NB4 (cell line): ENCODE measurements around the gene PTGER4.

Experiments
- DNase-seq: peaks from one replicate; pipeline ENCODE4 v3.0.0; 2010; ENCODE audit warnings: low read depth
- H3K4me3 ChIP-seq: one replicate; pipeline ENCODE4 v1.5.1; 2011; ENCODE audit warnings: mild to moderate bottlenecking, low read depth, low read length, moderate library complexity
- MYC ChIP-seq: IDR thresholded peaks from 2 replicates; pipeline ENCODE4 v1.6.1; 2011; ENCODE audit warnings: low read depth, low read length
- POLR2A ChIP-seq: IDR thresholded peaks from 2 replicates; pipeline ENCODE4 v1.6.1; 2011; ENCODE audit warnings: mild to moderate bottlenecking; ENCODE audit not compliant: insufficient read length; ENCODE audit errors: extremely low read depth
- TF ChIP-seq, protein P1 (sequence below): IDR thresholded peaks from one replicate; pipeline ENCODE4 v1.5.1; 2012; ENCODE audit warnings: low read depth, low read length
- TF ChIP-seq, protein P2 (sequence below): IDR thresholded peaks from 2 replicates; pipeline ENCODE4 v1.6.1; 2011; ENCODE audit warnings: low read depth, low read length

The PTGER4 gene

DNA sequence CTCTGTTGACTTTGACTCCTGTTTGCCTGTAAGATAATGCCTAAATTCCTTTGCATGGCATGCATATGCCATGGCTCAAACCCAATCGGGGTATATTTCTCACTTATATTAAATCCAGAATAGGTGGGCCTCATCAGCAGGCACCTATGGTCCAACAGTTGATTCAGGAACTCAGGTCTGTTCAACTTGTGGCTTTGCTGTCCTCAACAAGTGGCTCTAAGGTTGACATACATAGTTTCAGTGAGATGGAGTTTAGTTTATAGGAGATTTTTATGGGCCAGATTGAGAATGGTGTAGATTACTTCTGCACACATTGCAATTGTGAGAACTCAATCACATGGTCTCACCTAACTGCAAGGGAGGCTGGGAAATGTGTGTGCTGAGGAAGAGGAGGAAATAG lies 31.6 kb upstream of the PTGER4 start:
- no peak overlapping the region for H3K4me3 ChIP-seq
- DNase-seq: no peak
- no peak for TF ChIP-seq POLR2A
- no peak for TF ChIP-seq MYC
- TF ChIP-seq, protein P1, sequence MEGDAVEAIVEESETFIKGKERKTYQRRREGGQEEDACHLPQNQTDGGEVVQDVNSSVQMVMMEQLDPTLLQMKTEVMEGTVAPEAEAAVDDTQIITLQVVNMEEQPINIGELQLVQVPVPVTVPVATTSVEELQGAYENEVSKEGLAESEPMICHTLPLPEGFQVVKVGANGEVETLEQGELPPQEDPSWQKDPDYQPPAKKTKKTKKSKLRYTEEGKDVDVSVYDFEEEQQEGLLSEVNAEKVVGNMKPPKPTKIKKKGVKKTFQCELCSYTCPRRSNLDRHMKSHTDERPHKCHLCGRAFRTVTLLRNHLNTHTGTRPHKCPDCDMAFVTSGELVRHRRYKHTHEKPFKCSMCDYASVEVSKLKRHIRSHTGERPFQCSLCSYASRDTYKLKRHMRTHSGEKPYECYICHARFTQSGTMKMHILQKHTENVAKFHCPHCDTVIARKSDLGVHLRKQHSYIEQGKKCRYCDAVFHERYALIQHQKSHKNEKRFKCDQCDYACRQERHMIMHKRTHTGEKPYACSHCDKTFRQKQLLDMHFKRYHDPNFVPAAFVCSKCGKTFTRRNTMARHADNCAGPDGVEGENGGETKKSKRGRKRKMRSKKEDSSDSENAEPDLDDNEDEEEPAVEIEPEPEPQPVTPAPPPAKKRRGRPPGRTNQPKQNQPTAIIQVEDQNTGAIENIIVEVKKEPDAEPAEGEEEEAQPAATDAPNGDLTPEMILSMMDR: no peak
- TF ChIP-seq, protein P2, sequence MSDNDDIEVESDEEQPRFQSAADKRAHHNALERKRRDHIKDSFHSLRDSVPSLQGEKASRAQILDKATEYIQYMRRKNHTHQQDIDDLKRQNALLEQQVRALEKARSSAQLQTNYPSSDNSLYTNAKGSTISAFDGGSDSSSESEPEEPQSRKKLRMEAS: no peak

DNA sequence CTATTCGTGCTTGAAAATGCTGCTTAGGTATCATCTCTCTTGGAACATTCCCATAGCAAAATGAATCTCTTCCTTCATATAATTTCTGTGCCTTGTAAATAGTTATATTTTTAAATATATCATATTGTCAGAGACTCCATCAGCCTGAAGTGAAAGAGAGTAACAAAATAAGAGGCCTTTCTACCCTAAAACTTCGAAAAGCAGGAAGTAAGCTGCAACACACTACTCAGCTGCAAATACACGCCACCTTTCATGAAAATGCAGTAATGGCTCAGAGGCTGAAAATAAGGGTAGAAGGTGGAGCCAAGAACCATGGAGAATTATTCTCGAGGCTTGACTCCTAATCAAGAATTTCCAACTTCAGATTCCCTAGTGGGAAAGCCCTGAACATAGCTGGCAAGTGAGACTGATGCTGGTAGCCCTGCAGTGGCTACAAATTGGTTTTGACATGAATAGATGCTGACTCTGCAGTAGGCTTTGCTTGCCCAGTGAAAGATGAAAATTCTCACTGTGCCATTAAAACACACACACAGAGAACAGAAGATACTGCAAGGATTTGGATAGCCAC lies 30.2 kb upstream of the PTGER4 start:
- DNase-seq: no peak
- TF ChIP-seq, protein P1: no peak
- TF ChIP-seq MYC: no peak
- H3K4me3 ChIP-seq: no peak overlapping the region

DNA sequence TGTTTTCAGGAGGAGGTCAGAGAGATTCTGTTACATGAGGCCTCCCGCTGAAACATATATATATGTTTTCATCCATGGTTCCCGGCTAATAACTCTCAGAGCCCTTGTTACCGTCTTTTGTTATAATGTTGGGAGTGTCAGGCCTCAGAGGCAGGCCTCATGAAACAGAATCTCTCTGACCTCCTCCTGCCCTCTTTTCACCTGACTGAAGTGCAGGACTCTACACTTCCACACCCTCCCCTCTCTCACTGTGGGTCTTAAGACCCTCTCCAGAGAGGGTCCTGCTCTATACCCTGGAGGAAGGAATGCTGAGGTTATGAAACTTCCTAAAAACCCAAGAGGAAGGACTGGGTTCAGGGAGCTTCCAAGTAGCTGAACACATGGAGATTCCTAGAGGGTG lies 28.5 kb upstream of the PTGER4 start:
- no peak for DNase-seq
- no peak overlapping the region for H3K4me3 ChIP-seq
- TF ChIP-seq, protein P2: no peak
- TF ChIP-seq POLR2A (no peak), MYC (no peak)
- TF ChIP-seq, protein P1: no peak

DNA sequence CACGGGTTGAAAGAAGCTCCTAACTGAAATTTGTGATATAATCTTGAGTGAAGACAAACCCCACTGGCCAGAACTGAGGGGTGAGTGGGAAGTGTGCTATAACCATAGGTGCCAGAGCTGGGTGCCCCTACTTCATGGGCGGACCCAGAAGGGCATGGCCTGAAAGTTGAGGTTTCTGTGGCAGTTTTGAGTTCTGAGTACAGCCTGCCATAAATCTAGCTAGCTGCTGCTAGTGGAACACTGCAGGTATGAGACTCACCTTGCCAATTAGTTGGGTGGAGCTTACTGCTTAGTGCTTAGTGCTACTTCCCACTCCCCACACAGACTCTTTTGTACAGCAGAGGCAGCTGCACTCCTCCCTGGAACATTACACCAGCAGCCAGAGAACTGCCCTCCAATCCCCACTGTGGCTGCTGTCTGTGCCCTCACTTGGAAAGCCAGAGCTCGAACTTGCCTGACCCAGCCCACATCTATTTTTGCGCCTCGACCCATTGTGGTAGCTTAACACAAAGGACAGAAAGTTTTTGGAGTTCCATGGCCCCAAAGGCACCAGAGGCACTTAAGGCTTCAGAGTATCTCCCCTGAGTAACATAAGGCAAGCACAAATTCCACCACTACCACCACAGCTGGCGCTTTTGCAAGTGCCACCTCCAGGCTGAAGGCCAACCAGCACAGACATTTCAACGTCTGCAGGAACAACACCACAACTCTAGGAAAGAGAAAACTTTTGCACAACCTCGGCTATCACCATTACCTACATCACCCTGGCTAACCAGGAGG lies 27.1 kb upstream of the PTGER4 start:
- DNase-seq: no peak
- H3K4me3 ChIP-seq: no peak overlapping the region
- TF ChIP-seq, protein P2: no peak
- TF ChIP-seq POLR2A: no peak
- TF ChIP-seq, protein P1: no peak
- TF ChIP-seq MYC: no peak

DNA sequence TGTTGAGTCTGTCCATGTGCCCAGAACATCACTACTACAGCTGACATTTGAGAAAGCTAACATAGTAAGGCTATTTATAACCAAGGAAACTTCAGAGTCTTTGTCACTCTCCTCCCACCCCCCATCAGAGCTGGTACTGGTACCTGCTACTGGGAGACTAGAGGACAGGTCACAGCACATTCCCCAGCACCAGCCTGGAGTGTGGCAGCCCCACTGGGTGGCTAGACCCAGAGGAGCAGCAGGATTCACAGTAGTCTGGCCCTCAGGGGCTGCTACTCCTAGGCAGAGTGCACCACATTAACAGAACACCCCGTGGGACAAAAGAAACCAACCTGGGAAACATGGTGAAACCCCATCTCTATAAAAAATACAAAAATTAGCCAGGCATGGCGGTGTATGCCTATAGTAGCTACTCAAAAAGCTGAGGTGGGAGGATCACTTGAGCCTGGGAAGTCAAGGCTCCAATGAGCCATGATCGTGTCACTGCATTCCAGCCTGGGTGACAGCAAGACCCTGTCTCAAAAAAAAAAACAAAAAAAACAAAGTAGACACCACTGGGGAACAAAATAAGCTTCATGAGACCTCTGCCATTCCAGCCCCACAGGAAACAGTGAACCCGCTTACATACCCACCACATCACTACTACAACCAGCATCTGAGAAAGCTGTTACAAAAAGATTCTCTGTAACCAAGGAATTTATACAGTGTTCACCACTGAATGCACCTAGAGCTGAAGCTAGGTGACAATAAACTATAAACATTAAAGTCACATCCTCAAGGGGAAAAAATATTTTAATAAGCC lies 26.3 kb upstream of the PTGER4 start:
- no peak overlapping the region for H3K4me3 ChIP-seq
- DNase-seq: no peak
- TF ChIP-seq POLR2A (no peak), MYC (no peak)

DNA sequence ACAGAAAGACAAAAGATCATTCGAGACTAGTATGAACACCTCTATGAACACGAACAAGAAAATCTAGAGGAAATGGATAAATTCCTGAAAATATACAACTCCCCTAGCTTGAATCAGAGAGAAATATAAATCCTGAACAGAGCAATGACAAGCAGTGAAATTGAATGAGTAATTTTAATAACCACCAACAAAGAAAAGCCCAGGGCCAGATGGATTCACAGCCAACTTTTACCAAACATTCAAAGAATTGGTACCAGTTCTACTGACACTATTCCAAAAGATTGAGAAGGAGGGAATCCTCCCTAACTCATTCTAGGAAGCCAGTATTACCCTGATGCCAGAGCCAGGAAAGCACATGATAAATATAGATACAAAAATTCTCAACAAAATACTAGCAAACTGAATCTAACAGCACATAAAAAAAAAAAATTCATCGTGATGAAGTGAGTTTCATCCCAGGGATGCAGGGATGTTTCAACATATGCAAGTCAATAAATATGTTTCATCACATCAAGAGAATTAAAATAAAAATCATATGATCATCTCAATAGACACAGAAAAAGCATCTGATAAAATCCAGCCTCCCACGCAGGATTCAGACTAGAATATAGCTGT lies 25.2 kb upstream of the PTGER4 start:
- TF ChIP-seq, protein P2: no peak
- no peak for TF ChIP-seq MYC
- no peak overlapping the region for H3K4me3 ChIP-seq
- DNase-seq: no peak
